Measurements from ENCODE around the gene LTA4H.
"Not testable (repeated sequence)": the region's sequence is repeated elsewhere in the genome, so short reads cannot be mapped to it uniquely, and the experiment has no call there.

Gene LTA4H

DNA sequence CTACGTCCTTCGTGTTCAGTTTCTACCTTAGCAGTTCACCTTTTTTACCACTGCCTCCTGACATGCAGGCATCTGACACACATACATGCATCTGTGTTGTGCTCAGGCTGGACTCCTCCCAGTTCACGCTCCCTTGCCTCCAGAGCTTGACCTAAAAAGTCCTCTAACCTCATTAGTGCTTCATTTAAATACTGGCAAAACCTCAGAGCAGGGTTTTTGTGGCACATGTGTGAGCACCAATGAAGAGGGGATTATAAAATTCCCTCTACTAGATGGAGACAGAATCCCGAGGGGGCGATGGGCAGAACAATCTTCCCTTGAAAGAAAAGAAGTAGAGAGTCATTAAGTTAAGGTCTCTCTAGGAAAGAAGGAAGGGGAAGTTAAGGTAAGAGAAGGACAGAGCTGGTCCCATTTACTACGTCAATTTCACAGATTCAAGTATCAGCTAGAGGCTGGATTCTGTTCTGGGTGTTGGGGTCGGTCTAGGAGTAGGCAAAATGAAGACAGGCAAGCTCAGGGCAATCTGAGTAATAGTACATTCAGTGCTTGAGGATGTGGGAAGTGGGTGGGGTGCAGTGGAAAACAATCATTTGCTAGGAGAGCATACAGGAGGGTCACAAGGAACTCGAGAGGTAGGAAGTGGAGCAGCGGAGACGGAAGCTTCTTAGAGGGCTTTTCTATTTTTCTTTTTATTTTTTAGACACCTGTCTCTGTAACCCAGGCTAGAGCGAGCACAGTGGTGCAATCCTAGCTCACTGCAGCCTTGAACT, 46.7 kb downstream of the LTA4H start:
- FAIRE-seq: no peak

DNA sequence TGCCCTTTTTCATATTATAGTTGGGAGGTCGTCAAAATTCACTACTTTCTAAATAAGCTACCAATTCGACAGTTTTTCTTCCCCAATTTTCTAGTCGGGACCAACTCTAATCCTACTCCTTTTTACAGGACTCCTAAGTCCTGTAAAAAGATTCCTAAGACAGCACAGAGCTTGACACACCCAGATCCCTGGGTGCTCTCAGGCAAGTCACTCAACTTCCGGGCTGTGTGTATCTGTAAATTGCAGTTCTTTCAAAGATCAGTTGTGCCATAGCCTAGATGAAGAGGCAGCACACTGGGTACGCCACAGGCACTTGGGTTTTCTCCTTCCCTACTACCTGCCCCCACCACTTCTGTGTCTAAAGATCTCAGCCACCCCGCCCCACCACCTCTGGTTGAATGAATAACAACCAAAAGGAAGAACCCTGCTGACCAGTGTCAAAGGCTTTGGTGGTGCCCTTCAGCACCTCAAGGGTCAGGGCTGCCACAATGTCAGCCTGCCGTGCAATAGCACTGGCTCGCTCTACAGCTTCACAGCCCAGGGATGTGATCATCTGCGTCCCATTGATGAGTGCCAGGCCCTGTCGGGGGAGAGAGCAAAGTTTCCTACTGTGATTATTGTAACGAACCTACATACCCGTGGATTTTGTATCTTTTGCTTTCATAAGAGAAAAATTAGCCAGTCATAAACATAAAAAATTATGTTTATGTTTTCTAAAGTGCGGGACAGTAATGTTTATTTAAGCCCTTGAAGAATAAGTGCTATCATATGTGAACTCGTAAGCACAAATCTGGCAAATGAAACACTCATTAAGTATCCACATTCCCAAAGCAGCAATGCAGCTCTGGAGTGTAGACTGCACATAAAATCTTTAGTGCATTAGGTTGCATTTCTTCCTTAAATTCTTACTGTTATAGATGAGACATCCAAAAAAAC, 48.5 kb downstream of the LTA4H start:
- FAIRE-seq: no peak

DNA sequence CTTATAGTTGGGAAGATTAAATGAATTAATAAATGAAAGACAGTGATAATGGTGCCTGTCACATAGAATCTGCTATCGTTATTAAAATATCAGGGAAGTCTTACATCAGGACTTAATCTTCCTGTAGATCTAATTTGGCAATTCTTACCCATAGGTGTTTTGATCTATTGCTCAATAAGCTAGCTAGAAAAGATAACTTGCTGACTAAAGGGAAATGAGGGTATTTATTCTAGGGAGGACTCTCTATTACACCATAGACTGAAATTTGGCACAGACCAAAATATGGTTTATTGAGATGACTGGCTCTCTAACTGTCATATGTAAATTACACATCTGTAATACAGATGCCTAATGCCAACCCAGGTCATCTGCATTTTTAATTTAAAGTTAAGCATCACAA, 50.7 kb downstream of the LTA4H start:
- FAIRE-seq: no peak

DNA sequence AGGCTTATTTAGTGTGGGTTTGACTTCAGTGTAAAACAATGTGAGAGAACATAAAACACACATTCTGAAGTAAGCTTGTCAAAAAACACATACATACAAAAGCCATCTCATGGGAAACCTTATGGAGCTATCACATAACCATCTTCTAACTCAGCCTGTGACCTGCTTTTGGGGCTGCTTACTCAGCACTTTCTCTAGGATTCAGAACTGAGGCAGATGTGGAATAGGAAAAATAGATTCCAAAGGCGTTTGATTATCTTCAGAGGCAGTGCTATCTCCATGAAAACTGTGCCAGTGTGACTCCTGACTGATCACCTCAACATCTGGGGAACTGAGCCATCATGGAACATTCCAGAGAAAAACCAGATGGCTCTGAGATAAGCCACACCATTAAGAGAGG, 52.8 kb downstream of the LTA4H start:
- FAIRE-seq: no peak

DNA sequence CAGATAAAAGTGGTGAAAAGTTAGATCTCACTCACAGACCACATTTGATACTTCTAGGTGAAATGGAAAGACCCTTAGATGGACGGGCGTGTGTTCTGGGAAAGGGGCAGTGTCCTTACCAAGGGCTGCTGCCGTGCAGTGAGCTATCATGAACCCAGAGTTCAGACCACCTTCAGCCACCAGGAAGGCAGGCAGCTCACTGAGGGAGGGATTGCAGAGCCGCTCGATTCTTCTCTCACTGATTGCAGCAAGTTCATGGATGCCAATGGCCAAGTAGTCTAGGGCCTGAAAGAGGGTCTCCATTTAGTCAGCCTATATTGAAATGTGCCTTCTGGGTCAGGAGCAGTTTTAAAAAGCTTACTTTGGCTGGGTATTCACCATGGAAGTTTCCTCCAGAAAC, 55.0 kb downstream of the LTA4H start:
- FAIRE-seq: no peak

DNA sequence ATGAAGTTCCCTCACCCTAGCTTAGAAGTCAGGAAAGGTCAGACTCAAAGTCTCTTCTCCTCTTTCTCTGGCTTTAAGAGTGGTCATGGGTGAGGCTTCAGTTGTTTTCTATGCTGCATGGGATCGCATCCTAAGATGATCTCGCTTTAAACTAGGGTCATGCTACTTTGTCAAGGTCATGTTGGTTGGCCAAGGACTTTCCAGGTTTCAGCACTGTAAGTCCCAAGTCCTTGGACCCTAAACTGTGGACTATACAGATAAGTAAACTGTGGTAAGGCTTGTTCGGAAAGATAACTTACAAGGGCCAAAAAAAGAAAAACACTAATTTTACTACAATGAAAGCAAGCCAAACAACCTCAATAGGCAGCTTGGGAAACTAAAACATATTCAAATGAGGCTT, 56.6 kb downstream of the LTA4H start:
- no peak for FAIRE-seq

DNA sequence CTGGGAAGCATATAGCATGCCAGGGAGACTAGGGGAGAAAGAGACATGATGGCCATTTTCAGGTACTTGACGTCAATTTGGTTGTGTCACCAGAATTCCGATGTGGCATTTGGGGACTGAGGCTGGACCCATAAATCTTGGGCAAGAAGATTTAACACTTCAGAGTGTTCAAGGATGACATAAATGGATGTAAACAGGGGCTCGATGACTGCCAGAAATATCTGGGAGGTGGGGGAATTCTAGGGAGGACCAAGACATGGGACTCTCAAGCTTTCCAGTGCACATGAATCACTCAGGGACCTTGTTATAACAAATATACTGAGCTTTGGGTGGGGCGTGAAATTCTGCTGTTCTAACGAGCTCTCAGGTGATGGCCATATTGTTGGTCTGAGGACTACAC, 57.0 kb downstream of the LTA4H start:
- no peak for FAIRE-seq

DNA sequence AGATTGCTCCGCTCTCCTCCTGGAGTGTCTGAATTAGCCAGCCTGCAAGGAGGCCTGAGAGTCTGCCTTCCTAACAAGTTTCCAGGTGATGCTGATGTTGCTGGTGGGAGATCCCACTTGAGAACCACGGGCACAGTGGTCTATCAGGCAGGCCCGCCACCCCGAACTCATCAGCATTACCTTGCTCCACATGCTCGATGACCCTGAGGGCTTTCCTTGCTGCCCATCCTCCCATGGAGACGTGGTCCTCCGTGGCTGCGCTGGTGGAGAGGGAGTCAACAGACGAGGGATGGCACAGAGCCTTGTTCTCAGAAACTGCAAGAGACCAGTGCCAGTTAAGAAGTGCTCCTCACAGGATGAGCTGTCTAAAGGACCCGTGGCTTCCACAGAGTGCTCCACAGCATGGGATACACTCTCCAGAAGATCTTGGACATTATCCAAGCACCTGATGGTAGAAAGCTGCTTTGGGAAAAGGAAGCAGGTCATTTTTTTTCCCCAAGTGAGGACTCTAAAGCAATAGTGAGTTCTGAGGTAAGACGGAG, 57.6 kb downstream of the LTA4H start:
- FAIRE-seq: no peak

DNA sequence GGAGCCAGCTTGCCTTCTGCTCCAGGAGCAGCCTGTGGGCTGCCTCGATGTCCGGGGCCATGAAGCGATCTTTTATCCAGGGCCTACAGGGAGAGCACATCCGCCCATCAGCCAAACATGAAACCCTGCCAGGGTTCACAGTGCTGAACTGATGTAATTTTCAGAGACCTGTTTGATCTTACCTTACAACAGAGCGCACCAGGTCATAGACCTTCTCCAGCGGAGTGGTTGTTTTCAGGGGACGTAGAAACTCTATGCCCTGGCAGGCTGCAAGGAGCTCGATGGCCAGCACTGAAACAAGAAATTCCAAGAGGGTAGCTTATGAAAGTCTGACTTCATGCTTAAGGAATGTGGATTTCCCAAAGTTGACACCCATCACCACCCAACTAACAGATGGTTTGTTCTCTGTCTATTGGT, 59.0 kb downstream of the LTA4H start:
- FAIRE-seq: no peak

DNA sequence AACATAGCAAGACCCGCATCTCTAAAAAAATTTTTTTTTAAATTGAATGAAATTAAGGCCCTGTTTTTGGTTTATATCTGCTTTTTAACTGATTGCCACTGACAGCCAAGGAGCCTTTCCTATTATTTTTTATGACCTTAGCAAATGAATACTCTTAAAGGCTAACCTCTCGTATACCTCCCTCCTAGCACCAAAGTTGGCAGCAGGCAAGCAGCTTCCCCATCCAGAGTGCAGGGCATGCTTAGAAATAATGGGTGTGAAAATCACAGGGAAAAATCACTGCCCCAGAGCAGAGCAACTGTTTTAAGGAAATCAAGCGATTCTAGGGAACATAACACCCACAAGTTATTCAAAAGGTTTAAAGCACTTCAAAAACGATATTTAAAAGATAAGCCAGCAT, 59.9 kb downstream of the LTA4H start:
- FAIRE-seq: no peak

DNA sequence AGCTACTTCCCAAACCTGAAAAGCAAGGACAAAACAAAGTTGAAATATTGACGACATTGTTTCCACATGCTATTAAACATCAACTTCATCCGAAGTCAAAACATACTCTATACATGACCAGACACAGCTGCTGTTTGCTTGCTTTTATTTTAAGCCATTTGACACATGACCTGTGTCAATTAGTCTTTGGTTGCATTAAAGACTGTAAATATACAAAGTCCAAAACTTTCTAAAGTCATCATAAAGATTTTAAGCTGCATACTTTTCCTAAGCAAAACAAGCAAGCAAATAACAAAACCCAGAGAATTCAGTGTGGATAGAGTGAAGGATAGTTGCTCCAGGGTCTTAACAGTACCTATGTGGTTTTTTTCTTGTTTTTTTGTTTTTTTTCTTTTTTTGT, 61.0 kb downstream of the LTA4H start:
- no peak for FAIRE-seq

DNA sequence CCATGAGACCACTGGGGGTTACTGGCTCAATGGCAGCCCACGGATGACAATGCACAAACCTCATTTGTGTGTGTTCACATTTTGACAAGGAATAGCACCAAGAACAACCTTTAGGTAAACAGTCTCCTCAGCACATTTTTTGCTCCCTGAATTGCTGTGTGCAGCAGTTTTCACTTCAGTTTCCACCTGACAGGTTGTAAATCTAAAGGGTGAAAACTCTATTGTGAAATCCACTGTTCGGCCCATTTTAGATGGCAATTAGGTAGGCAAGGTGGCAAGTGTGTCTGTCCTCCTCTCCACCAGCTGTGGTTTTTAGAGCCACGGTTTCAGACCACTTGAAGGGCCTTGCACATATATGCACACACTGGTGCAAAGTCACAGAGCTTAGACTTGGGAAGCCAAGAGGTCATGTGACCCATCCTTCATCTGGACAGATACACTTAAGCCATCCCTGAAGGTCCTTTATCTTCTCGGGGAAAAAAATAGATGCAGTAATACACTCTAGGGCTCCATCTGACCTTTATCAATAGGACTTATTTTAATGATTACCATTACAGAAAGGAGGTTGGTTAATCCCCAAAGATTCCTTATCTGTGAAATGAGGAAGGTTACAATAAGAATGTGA, 62.4 kb downstream of the LTA4H start:
- no peak for FAIRE-seq

DNA sequence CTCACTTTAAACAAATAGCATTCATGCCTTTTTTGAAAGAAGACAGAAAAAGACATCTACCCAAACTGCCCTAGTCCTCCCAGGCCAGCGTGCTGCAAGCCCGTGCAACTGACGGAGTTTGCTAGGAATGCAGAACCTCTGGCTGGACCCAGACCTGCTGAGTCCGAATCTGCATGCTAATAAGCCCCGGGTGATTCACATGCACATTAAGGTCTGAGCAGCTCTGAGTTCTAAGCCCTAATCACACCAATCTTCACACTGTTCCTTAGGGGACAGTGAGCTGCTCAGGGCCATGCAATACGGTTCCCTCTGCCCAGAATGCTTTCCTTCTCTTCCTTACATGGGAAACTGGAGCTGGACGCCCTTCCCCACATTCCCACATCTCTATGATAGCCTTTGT, 64.5 kb downstream of the LTA4H start:
- no peak for FAIRE-seq

DNA sequence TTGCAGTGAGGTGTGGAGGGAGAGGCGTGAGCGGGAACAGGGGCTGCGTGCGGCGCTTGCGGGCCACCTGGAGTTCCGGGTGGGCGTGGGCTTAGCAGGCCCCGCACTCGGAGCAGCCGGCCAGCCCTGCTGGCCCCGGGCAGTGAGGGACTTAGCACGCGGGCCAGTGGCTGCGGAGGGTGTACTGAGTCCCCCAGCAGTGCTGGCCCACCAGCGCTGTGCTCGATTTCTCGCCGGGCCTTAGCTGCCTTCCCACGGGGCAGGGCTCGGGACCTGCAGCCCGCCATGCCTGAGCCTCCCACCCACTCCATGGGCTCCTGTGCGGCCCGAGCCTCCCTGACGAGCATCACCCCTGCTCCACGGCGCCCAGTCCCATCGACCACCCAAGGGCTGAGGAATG, 66.3 kb downstream of the LTA4H start:
- FAIRE-seq: not testable (repeated sequence)

DNA sequence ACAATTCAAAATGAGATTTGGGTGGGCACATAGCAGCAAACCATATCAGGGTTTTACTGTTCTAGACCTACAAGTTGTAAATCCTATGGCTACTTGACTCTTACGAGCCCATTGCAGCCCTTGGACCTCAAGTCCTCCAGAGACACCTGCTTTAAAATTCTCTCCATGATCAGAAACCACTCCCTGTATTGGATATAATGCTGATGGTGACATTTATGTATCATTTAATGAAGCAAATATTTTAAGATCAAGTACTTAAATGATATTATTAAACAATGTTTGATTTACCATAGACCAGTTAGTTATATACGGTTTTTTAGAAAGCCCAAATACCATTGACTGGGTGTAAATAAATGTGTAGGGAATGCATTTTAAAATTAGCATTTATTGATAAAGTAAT, 68.1 kb downstream of the LTA4H start:
- peak; percentile 3 for FAIRE-seq

DNA sequence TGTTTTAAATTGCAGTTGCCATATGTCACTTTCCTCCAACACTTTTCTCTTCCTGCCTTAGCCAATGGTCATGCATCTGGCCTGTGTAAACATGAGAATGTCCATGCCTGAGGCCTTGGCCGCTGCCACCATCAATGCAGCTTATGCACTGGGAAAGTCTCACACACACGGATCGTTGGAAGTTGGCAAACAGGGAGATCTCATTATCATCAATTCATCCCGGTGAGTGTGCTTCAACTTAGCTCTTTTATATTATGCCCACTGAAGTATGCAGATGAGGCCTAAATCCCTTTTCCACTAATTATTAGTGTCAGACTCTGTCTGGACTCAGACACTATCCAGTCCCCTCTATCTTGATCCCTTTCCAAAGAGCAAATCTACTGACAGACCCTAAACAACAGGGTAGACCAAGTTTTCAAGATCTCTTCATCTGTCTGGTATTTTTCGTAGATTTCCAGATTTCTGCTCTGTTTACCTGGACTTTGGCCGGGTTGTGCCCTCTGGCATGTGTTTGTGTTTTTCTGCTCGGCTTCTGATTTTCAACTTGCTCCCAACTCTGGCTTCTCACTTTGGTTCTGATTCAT, 69.0 kb downstream of the LTA4H start:
- FAIRE-seq: no peak

DNA sequence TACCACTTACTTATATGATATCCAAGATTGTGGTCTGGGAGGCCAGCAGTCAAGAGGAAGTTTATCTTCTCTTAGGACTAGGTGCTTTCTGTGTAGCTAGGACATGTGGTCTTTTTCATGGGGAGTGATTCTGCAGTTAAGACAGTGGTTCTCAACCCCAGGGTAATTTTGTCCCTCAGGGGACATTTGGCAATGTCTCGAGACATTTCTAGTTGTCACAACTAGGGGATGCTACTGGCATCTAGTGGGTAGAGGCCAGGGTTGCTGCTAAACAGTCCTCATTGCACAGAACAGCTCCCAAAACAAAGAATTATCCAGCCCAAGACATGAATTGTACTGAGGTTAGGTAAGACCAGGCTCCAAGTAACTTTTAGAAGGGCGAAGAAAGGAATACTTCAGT, 72.3 kb downstream of the LTA4H start:
- FAIRE-seq: no peak

DNA sequence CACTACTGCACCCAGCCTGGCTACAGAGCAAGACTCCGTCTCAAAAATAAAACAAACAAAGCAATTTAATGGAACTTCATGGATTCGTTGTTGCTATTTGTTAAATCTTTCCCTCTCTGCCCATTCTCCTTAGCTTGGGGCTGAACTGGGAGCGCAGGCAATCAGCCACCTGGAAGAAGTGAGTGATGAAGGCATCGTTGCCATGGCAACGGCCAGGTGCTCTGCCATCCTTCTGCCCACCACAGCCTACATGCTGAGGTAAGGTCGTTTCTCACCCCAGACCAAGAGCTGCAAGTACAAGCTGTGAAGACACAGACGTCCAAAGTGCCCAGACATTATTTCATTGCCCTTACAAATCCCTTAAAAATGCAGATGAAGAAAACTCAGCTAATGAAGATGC, 73.2 kb downstream of the LTA4H start:
- no peak for FAIRE-seq

DNA sequence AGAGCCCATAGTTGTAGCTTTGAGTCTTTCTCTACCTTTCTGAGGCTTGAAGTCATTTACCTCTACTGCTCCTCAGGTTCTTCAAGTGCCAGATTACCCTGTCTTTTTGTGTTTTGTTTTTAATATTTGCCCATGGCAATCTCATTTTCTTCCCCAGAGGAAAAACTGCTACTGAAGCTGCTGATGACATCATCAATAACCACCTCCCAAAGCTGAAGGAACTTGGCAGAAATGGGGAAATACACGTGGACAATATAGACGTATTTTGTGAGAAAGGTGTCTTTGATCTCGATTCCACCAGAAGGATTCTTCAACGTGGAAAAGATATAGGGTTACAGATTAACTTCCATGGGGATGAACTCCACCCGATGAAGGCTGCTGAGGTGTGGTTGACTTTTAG, 75.1 kb downstream of the LTA4H start:
- no peak for FAIRE-seq

DNA sequence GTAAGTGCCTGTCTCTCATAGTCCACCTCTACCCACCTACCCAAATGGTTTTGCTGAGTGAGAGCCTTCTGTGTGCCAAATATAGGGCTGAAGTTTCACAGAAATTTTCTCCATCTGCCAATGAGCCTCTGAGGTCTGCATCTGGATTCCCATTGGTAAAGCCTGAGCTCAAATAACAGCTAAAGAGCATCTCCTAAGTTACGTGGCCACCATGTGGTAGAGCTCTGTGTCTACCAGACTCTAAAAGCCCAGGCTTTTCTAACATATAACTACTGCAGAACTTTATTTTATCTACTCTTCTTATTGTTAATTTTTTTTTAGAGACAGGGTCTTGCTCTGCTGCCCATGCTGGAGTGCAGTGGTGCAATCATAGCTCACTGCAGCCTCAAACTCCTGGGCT, 76.3 kb downstream of the LTA4H start:
- no peak for FAIRE-seq

DNA sequence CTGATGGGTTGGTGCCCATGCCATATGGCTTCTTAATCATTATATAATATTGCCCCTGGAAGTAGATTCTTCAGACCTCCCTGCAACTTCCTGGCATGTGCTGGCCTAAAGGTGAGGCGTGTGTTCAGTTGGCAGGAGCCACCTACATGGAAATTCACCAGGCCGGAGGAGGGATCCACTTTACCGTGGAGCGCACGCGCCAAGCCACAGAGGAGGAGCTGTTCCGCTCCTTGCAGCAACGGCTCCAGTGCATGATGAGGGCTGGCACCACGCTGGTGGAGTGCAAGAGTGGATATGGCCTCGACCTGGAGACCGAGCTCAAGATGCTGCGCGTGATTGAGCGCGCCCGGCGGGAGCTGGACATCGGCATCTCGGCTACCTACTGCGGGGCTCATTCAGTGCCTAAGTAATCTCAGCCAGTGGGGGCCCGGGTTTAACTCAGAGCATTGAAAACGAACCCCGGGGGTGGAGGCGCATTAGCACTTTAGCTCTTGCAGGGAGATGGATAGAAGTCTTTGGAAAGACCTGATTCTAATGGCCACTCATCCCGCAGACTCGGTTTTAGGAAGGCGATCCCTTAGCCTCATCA, 78.7 kb downstream of the LTA4H start:
- no peak for FAIRE-seq

DNA sequence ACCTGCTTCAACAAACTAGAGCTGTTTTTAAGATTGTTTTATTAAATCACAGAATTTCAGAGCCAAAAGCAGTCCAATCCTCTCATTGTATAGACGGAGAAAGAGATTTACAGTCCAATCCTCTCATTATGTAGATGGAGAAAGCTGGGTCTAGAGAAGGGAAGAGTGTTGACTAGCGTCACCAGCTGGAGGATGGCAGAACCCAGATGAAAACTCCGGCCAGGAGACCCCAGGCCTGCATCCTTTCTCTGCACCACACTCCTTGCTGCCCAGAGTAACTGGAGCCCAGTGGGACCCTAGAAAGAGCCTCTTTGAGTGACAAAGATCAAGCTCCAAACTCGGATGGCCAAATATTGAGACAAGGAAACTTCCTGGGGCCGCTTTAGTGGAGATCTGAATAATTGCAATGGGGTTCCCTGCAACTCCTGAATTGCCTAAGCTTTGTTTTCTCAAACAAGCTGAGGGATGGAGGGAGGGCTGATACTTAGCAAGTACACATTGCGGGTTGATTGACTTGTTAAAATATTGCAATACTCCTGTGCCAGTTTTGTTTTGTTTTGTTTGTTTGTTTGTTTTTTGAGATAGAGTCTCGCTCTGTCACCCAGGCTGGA, 79.7 kb downstream of the LTA4H start:
- no peak for FAIRE-seq
